ENCODE data around the gene EFCAB8. TPM values are rescaled to one million over a fixed set of nuclear protein-coding genes. Genes with fewer than 3 reads are reported as not detected.

The EFCAB8 gene
- total RNA-seq = 1 to 10 TPM; 1.7 to 2.7 TPM

GRCh38 chr20:32858701-32859372 lies at the start of gene EFCAB8:
EFCAB8 (plus strand) TSS chr20:32858923; CDS start chr20:32863793, 4,870 bp downstream.
- peak within 1 kb of the TSS; percentile 16 for H3K27ac Mint-ChIP-seq
- no peak for ATAC-seq (replicated peaks in 1 of 2)
- H3K4me1 Mint-ChIP-seq (ENCODE audit: low read depth) = peaks cover 9% of the 10 kb centered on the region
- H3K27me3 Mint-ChIP-seq (ENCODE audit: low read depth) = no peaks in the 10 kb centered on the region
- no peak within 1 kb of the TSS for H3K4me3 Mint-ChIP-seq
- DNase-seq = no peak
- peaks cover 0 to 5% of the 10 kb centered on the region in 2 donors for H3K36me3 Mint-ChIP-seq (ENCODE audit: insufficient read depth in 2 of 2)
- no peaks in the 10 kb centered on the region for H3K9me3 Mint-ChIP-seq

- Mint-ChIP-seq H3K4me1 (ENCODE audit: low read depth) (no peaks in the 10 kb centered on the region), H3K27ac (no peak overlapping the region), H3K36me3 (ENCODE audit: insufficient read depth in 2 of 2) (no peaks in the 10 kb centered on the region), H3K27me3 (ENCODE audit: low read depth) (no peaks in the 10 kb centered on the region), H3K9me3 (no peaks in the 10 kb centered on the region), H3K4me3 (no peak overlapping the region)
- ATAC-seq (replicated peaks in 1 of 2) (no peak), DNase-seq (no peak)
Measured at GRCh38 chr20:32809907-32810306, 48.8 kb upstream of the EFCAB8 start.

- ATAC-seq (replicated peaks in 1 of 2) (no peak), DNase-seq (no peak)
- Mint-ChIP-seq H3K27ac (no peak overlapping the region), H3K4me1 (ENCODE audit: low read depth) (no peaks in the 10 kb centered on the region), H3K9me3 (no peaks in the 10 kb centered on the region), H3K4me3 (no peak overlapping the region), H3K27me3 (ENCODE audit: low read depth) (no peaks in the 10 kb centered on the region), H3K36me3 (ENCODE audit: insufficient read depth in 2 of 2) (no peaks in the 10 kb centered on the region)
Measured at GRCh38 chr20:32810941-32811340, 47.8 kb upstream of the EFCAB8 start.

- Mint-ChIP-seq H3K27me3 (ENCODE audit: low read depth) (no peaks in the 10 kb centered on the region), H3K9me3 (no peaks in the 10 kb centered on the region), H3K4me1 (ENCODE audit: low read depth) (no peaks in the 10 kb centered on the region), H3K27ac (no peak overlapping the region), H3K4me3 (no peak overlapping the region), H3K36me3 (ENCODE audit: insufficient read depth in 2 of 2) (no peaks in the 10 kb centered on the region)
- ATAC-seq (replicated peaks in 1 of 2) = no peak
- no peak for DNase-seq
Measured at GRCh38 chr20:32811886-32812285, 46.8 kb upstream of the EFCAB8 start.

GRCh38 chr20:32819992-32820697 lies 38.6 kb upstream of the EFCAB8 start:
- peak; percentile 80 to 81 for ATAC-seq (replicated peaks in 1 of 2)
- Mint-ChIP-seq H3K27me3 (ENCODE audit: low read depth) (no peaks in the 10 kb centered on the region), H3K27ac (peak overlapping the region; percentile 81), H3K4me3 (peak overlapping the region; percentile 68 to 93), H3K36me3 (ENCODE audit: insufficient read depth in 2 of 2) (peaks cover under 1 to 4% of the 10 kb centered on the region in 2 donors), H3K4me1 (ENCODE audit: low read depth) (peaks cover 39% of the 10 kb centered on the region), H3K9me3 (no peaks in the 10 kb centered on the region)
- peak; percentile 73 to 78 for DNase-seq

GRCh38 chr20:32820698-32821377 lies 37.9 kb upstream of the EFCAB8 start:
- DNase-seq (no peak), ATAC-seq (replicated peaks in 1 of 2) (no peak)
- peaks cover 39% of the 10 kb centered on the region for H3K4me1 Mint-ChIP-seq (ENCODE audit: low read depth)
- H3K27me3 Mint-ChIP-seq (ENCODE audit: low read depth) = no peaks in the 10 kb centered on the region
- no peaks in the 10 kb centered on the region for H3K9me3 Mint-ChIP-seq
- peak overlapping the region; percentile 60 to 93 for H3K4me3 Mint-ChIP-seq
- peaks cover 4 to 6% of the 10 kb centered on the region in 2 donors for H3K36me3 Mint-ChIP-seq (ENCODE audit: insufficient read depth in 2 of 2)
- peak overlapping the region; percentile 81 for H3K27ac Mint-ChIP-seq

GRCh38 chr20:32822225-32822624 lies 36.5 kb upstream of the EFCAB8 start:
- ATAC-seq (replicated peaks in 1 of 2) = no peak
- Mint-ChIP-seq H3K4me3 (peak overlapping the region; percentile 60 to 93), H3K27ac (peak overlapping the region; percentile 75), H3K4me1 (ENCODE audit: low read depth) (peaks cover 45% of the 10 kb centered on the region), H3K27me3 (ENCODE audit: low read depth) (no peaks in the 10 kb centered on the region), H3K9me3 (no peaks in the 10 kb centered on the region), H3K36me3 (ENCODE audit: insufficient read depth in 2 of 2) (peaks cover 8 to 15% of the 10 kb centered on the region in 2 donors)
- no peak for DNase-seq

- ATAC-seq (replicated peaks in 1 of 2) (no peak), DNase-seq (peak; percentile 28 to 45)
- Mint-ChIP-seq H3K27ac (peak overlapping the region; percentile 75), H3K9me3 (no peaks in the 10 kb centered on the region), H3K4me1 (ENCODE audit: low read depth) (peaks cover 53% of the 10 kb centered on the region), H3K27me3 (ENCODE audit: low read depth) (no peaks in the 10 kb centered on the region), H3K4me3 (peak overlapping the region; percentile 60 to 93), H3K36me3 (ENCODE audit: insufficient read depth in 2 of 2) (peaks cover 10 to 18% of the 10 kb centered on the region in 2 donors)
Measured at GRCh38 chr20:32823078-32823477, 35.6 kb upstream of the EFCAB8 start.

- H3K36me3 Mint-ChIP-seq (ENCODE audit: insufficient read depth in 2 of 2) = peaks cover 10 to 24% of the 10 kb centered on the region in 2 donors
- peak overlapping the region; percentile 70 for H3K27ac Mint-ChIP-seq
- no peaks in the 10 kb centered on the region for H3K27me3 Mint-ChIP-seq (ENCODE audit: low read depth)
- H3K4me3 Mint-ChIP-seq = peak overlapping the region; percentile 49 to 93
- DNase-seq = no peak
- peaks cover 59% of the 10 kb centered on the region for H3K4me1 Mint-ChIP-seq (ENCODE audit: low read depth)
- no peak for ATAC-seq (replicated peaks in 1 of 2)
- no peaks in the 10 kb centered on the region for H3K9me3 Mint-ChIP-seq
Measured at GRCh38 chr20:32823737-32824588, 34.8 kb upstream of the EFCAB8 start.

GRCh38 chr20:32828029-32828680 lies 30.6 kb upstream of the EFCAB8 start:
- DNase-seq (no peak), ATAC-seq (replicated peaks in 1 of 2) (no peak)
- Mint-ChIP-seq H3K4me1 (ENCODE audit: low read depth) (peaks cover 71% of the 10 kb centered on the region), H3K27ac (no peak overlapping the region), H3K27me3 (ENCODE audit: low read depth) (no peaks in the 10 kb centered on the region), H3K9me3 (no peaks in the 10 kb centered on the region), H3K4me3 (no peak overlapping the region), H3K36me3 (ENCODE audit: insufficient read depth in 2 of 2) (peaks cover 5 to 36% of the 10 kb centered on the region in 2 donors)

GRCh38 chr20:32829311-32830005 lies 29.3 kb upstream of the EFCAB8 start:
- no peaks in the 10 kb centered on the region for H3K27me3 Mint-ChIP-seq (ENCODE audit: low read depth)
- peaks cover 5 to 40% of the 10 kb centered on the region in 2 donors for H3K36me3 Mint-ChIP-seq (ENCODE audit: insufficient read depth in 2 of 2)
- no peaks in the 10 kb centered on the region for H3K9me3 Mint-ChIP-seq
- ATAC-seq (replicated peaks in 1 of 2) (no peak), DNase-seq (no peak)
- no peak overlapping the region for H3K27ac Mint-ChIP-seq
- no peak overlapping the region for H3K4me3 Mint-ChIP-seq
- peaks cover 67% of the 10 kb centered on the region for H3K4me1 Mint-ChIP-seq (ENCODE audit: low read depth)

- H3K9me3 Mint-ChIP-seq = no peaks in the 10 kb centered on the region
- H3K4me1 Mint-ChIP-seq (ENCODE audit: low read depth) = peaks cover 67% of the 10 kb centered on the region
- ATAC-seq (replicated peaks in 1 of 2) = no peak
- no peaks in the 10 kb centered on the region for H3K27me3 Mint-ChIP-seq (ENCODE audit: low read depth)
- H3K27ac Mint-ChIP-seq = no peak overlapping the region
- DNase-seq = no peak
- peaks cover 5 to 42% of the 10 kb centered on the region in 2 donors for H3K36me3 Mint-ChIP-seq (ENCODE audit: insufficient read depth in 2 of 2)
- H3K4me3 Mint-ChIP-seq = no peak overlapping the region
Measured at GRCh38 chr20:32830437-32830836, 28.3 kb upstream of the EFCAB8 start.

Data from activated T-cell treated with anti-CD3 and anti-CD28 coated beads, Interleukin-2, amount 50 U/mL, for 72 hours (primary cell).